ENCODE measurements around the gene DNAJB2. TPM values are rescaled to one million over a fixed set of nuclear protein-coding genes. Genes with fewer than 3 reads are reported as not detected.
"Not testable (repeated sequence)": the region's sequence is repeated elsewhere in the genome, so short reads cannot be mapped to it uniquely, and the experiment has no call there.

The DNAJB2 gene
- total RNA-seq, 1 experiment from 2014 or later: 43.1 TPM

DNA sequence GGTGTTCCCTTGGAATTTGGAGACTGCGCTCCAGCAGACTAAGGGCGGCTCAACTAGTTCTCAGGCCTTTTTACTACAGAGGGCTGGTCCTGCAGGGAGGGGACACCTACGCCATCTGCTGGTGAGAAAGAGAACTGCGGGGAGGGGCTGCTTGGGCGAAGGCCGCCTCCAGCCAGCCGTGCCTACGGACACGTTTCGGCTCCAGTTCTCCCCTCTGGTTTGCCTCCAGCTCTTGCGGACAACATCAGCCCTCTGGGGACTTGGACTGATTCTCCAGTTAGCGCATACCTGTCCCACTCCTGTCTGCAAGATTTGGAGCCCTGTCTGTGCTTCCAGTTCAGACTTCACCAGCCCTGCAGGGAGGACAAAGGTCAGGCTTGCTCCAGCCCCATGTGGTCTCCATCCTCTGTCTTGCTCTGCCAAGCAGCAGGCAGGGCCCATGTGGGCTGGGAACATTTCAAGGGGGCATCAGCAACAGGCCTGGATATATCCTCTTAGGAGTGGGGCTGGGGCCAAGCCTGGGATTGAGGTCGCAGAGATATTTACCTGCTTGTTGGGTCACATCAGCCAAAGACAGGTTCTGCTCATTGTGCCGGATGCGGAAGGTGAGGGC is 19.7 kb downstream of the DNAJB2 start:
- DNase-seq (ENCODE audit: low spot score): peak; percentile 81

DNA sequence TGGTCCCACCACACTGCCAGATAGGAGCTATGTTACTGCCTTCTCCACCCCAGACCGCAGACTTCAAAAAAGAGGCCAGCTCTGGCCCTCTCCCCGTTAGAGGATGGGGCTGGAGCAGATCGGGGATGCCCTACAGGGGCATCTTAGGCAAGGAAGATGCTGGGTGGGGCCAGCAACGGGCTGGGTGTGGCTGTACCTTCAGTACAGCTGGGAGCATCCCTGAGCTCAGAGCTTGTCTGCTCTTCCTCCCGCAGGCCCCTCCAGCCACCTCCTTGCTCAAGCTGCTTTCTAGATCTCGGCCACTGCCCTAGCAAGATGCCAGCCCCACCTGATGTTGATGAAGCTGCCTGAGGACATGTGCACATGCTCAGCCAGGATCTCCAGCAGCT is 20.2 kb downstream of the DNAJB2 start:
- no peak for DNase-seq (ENCODE audit: low spot score)

DNA sequence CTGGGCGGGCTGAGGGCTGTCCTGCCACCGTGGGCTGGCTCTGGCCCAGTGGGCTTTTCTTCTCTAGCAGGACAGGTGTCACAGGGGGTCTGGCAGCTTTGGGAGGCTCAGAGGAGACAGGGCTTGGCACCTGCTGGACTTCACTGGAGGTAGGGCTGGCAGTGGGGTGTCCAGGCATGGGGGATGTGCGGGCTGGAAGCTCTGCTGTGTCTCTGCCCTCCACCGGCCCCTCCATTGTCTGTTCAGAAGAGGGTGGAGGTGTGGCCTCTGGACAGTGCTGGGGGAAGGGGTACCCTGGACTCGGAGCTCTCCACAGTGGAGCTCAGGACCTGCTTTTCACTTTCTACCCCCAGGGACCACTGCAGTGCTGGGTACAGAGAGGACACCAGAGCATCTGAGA is 20.9 kb downstream of the DNAJB2 start:
- DNase-seq (ENCODE audit: low spot score): no peak

DNA sequence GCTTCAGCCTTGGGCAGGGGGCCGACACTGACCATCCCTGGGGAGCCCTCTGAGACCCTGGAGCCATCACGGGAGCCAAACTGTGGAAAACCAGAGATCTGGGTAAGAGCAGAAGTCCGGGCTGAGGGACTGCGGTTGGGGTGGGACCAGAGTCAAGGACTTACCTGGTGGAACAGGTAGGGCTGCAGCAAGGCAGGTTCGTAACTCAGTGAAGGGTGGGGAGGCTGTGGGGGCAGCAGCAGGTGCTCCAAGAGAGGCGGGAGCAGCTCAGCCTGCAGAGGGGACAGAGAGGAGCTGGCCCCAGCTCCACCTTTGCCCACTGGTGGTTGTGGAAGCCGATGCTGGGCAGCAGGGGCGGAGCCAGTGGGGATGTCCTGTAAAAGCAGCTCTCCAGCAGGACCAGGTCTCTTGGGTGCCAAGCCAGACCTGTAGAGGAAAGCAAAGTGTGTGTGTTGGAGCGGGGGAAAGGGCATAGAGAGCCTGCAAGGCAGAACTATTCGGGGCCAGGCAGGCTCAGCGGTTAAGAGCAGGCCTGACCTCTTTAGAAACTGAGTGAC is 23.3 kb downstream of the DNAJB2 start:
- DNase-seq (ENCODE audit: low spot score): no peak

DNA sequence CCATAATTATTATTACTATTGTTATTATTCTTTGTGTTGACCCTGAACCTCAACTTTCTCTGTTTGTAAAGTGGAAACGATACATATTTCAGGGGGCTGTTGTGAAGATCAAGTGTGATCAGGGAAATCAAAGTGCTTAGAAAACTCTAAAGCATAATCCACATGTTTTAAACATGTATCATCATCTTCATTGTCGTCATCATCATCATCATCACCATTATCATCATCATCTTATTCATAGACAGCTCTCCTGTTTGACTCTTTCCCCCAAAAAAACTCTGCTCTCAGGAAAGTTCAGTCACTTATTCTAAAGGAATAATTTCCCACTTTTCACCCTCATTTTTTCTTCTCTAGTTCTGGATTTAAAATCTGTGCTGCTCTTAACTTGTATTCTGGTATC is 25.1 kb downstream of the DNAJB2 start:
- DNase-seq (ENCODE audit: low spot score): no peak

DNA sequence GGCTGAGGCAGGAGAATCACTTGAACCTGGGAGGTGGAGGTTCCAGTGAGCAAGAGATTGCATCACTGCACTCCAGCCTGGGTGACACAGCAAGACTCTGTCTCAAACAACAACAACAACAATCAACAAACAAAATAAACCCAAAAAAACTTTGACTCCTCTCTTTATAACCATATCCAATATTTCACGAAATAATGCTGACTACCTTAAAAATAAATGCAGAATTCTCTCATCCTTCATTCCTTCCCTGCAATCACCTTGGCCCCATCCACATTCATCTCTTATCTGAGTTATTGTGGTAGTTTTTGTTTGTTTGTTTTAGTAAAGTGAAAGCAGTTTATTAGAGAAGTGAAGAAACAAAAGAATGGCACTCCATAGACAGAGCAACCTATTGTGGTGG is 26.9 kb downstream of the DNAJB2 start:
- no peak for DNase-seq (ENCODE audit: low spot score)

DNA sequence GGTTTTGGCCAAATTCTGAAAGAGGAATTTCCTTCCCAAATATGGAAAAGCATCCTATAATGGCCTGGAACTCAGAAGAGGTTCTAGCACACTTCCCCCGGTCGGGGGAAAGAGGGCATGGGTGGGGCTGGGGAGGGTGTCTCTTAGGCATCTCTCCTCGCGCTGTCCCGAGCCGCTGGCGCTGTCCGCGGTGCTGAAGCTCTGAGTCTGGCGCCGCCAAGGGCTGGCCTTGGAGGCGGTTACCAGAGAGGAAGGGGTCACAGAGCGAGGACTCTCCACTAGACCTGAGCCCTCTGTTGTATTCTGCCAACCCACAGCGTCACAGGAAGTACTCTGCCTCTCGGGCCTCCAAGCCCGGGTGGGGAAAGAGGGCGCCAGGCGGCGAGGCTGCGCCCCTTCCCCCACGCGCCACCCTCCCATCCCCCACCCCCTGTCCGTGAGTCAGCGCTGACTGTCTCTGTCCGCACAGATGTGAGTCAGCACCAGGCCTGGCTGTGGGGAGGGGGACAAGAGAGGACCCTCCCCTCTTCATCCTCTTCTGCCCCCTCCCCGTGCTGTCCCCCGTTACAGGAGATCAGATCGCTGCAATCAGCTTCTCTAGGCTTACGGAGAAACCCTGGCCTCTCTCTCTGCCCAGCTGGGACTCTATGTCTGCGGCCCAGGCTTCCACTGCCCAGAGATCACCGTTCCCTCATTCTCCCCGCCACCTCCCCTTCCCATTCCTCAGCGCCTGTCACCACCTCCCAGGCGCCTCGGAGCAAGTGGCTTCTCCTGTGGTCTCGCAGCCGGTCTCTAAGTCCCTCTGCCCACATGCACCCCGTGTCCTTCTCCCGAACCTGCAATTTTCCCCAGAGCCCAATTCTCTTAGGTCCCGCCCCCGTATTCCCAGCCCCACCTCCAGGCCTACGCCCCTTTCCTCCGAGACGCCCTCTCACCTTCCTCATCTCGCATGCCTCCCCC is 29.3 kb downstream of the DNAJB2 start:
- peak; percentile 73 for DNase-seq (ENCODE audit: low spot score)

DNA sequence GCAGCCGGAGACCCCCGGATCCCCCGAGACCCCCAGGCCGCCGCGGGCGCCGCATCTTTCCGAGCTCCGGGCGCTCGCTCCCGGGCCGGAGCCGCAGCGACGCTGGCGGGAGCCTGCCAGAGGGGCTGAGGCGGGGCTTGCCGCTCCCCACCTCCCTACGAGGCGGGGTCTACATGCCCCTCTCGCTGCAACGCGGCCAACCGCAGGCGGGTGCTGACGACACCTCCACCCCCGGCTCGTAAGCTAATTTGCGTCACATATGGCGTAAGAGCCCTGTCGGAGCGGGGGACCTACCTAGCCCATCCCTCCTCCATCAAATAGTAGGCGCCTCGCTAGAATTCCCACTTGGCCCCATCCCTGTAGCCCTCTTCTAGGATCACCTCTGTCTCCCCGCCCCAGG is 30.1 kb downstream of the DNAJB2 start, which contains the start of gene PTPRN:
PTPRN (minus strand) TSS at position 124 of the 400 bp plus-strand sequence; CDS start at position 55, 69 bp downstream.
- DNase-seq (ENCODE audit: low spot score): no peak

DNA sequence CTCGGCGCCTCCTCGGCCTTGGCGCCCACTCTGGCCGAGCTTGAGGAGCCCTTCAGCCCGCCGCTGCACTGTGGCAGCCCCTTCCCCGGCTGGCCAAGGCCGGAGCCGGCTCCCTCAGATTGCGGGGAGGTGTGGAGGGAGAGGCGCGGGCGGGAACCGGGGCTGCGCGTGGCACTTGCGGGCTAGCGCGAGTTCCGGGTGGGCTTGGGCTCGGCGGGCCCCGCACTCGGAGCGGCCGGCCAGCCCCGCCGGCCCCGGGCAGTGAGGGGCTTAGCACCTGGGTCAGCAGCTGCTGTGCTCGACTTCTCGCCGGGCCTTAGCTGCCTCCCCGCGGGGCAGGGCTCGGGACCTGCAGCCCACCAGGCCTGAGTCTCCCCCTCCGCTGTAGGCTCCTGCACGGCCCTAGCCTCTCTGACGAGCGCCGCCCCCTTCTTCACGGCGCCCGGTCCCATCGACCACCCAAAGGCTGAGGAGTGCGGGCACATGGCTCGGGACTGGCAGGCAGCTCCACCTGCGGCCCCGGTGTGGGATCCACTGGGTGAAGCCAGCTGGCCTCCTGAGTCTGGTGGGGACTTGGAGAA is 33.6 kb downstream of the DNAJB2 start:
- DNase-seq (ENCODE audit: low spot score): not testable (repeated sequence)

DNA sequence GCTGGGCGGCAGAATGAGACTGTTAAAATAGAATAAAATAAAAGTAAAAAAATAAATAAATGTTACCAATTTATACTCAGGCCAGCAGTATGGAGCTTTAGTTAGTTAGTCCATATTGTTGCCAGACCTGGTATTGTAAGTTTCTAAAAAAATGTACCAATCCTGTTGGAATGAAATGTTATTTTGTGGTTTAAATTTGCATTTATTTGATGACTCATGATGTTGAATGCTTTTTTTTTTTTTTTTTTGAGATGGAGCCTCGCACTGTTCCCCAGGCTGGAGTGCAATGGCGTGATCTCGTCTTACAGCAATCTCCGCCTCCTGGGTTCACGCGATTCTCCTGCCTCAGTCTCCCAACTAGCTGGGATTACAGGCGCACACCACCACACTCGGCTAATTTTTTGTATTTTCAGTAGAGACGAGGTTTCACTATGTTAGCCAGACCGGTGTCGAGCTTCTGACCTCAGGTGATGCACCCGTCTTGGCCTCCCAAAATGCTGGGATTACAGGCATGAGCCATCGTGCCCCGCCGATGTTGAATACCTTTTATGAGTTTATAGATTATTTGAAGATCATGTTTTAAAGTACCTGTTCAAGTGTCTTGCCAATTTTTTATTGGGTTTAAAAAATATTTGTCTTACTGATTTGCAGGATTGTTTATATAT is 35.8 kb downstream of the DNAJB2 start:
- no peak for DNase-seq (ENCODE audit: low spot score)

DNA sequence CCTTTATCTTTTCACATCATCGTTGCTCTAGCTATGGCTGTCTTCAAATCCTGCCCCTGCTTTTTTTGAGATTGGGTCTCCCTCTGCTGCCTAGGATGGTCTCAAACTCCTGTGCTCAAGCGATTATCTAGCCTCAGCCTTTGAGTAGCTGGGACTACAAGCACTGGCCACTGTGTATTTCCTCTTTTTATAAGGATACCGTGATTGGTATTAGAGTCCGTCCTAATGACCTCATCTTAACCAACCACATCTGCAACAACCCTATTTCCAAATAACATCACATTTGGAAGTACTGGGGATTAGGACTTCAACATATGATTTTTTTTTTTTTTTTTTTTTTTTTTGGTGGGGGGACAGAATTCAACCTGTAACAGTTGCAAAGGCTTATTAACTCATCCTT is 44.3 kb downstream of the DNAJB2 start:
- DNase-seq (ENCODE audit: low spot score): no peak

DNA sequence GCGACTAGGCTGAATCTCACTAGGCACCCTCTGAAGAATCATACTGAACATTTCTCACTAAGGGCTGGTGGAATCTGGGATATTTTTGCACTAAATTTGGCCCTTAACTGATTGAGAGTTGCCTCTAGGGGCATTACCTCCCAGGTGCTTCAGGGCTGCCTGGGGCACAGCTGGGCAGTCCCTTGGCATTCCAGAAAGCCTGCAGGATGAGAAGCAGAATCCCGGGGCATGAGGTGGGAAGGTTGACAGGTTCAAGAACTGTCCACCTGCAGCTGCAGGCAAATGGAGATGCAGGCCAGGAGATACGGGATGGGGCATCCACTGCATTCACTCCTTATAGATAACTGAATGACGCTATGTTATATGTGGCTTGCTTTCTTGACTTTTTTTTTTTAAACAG is 46.0 kb downstream of the DNAJB2 start:
- no peak for DNase-seq (ENCODE audit: low spot score)

DNA sequence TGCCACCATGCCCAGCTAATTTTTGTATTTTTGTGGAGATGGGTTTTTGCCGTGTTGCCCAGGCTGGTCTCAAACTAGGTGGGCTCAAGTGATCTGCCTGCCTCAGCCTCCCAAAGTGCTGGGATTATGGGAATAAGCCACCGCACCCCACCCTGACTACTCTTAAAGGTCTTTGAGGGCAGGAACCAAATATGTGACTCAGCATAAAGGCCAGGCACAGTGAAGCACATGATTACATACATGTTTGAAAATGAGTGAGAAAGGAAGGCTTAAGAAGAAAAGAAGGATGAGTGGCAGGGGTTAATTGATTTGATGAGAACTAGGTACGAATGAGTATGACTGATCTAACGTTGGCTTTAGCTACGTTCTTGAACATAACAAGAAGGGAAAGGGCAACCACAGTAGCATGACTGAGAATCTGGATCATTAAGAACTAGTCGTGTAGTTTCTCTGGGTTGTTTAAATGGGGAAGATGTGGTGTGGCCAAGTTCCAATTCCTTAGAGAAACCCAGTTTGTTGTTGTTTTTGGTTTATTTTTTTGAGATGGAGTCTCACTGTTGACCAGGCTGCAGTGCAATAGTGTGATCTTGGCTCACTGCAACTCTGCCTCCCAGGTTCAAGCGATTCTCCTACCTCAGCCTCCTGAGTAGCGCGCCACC is 46.6 kb downstream of the DNAJB2 start:
- DNase-seq (ENCODE audit: low spot score): no peak

DNA sequence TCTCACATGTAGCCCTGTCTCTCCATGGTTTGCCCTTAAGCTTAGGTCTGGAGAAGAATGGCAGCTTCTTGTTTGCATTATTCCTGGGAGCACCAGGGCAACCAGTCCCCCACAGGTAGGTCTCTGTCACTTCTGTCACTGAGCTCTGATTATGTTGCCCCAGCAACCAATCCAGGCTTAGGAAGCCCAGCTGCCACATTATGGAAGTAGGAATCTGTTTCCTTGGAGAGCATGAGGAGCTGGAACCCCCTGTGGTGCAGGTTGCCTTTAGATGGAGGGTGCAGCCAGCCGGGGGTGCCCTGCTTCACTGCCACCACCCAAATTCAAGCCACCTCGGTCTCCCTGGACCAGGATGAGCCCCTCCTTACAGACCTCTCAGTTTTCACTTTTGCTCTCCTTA is 48.6 kb downstream of the DNAJB2 start:
- DNase-seq (ENCODE audit: low spot score): no peak

DNA sequence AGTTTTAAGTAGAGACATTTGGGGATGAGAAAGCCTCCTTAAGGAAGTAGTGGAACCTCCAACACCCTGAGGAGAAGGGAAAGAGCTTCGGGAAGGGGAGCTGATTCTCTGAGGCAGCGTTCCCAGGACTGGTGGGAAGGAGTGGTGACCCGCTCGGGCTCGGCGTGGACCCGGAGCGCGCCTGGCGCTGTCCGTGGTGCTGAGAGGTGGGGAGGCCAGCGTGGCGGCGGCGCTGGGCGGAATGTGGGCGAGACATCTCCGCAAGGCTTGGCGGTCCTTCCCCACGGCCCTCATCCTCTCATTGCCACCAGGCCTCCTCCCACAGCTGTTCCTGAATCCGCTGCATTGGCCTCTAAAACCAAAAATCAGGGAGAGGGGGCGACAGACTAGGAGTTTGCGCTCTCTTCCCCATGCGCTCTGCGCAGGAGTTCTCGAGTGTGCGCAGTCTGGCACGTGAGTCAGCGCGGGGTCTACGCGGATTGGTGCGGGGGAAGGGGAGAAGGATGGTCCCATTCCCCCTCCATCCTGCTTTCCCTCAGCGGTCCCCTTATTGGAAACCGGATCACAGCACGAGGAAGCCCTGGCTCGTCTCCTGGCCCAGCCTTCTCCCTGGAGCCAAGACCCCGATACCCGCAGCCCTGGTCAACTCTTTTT is 52.5 kb downstream of the DNAJB2 start:
- no peak for DNase-seq (ENCODE audit: low spot score)

DNA sequence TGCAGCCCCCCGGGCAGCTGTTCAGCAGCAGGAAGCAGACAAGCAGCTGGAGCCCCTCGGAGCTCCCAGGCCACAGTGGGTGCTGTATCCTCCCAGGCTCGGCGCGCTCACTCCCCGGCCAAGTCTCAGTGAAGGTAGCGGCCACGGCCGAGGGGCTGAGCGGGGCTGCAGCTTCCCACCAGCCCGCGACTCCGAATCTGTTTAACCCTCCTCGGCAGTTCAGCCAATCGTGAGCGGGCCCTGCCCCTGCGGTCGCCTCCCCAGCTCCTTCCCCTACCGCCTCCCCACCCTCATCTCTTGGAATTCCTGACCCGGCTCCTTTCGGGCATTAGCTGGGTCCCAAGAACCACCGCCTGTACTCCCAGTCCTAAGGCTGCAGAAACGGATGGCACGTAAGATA is 53.4 kb downstream of the DNAJB2 start, which contains the start of gene RESP18:
RESP18 (minus strand) TSS at position 203 of the 400 bp plus-strand sequence.
- no peak for DNase-seq (ENCODE audit: low spot score)

DNA sequence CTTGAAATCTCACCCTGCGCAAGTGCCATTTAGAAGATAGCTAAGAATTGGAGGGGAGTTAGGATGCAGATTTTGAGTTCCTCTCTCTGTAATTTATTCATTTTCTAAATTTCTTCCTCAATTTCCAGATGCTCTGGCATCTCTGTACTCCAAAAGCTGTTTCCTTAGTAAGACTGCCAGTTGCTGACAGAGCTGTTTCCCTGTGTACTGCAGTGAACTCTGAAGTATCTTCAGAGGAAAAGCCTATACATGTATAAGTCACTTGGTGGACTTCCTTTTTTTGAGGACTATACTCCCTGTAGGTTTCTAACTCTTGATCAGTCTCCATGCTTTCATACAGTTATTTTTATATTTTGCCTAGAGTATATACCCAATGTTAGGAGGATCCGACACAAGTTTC is 54.9 kb downstream of the DNAJB2 start:
- no peak for DNase-seq (ENCODE audit: low spot score)

DNA sequence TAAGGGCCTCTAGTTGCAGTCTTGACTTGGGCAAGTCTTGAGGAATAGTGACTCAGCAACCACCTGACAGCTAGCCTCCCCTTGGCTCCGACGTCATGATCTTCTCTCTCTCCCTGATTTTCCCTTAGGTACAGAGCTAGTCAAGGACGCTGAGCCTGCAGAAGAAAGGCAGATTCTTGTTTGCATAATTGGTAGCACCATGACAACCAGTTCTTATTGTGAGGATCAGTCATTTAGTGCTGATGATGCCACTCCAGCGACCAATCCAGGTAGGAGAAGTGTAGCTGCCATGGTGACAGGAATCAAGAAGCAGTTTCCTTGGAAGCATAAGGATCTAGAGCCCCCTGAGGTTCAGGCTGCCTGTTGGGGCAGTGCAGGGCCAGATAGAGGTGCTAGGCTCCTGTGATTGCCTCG is 56.2 kb downstream of the DNAJB2 start:
- no peak for DNase-seq (ENCODE audit: low spot score)

Data from HT-29 (cell line).